Karpas-422 (cell line): Measurements from ENCODE around the gene XRCC5. TPM values are rescaled to one million over a fixed set of nuclear protein-coding genes. Genes with fewer than 3 reads are reported as not detected.
A peak's percentile ranks its signal among the peaks of the same experiment; 100 is the strongest.
"Not testable (repeated sequence)": the region's sequence is repeated elsewhere in the genome, so short reads cannot be mapped to it uniquely, and the experiment has no call there.

Experiments used
- DNase-seq: peaks from one replicate; pipeline ENCODE4 v3.0.0-alpha.2; 2015
- H2AFZ ChIP-seq: fragments of 200-600 bp; sonication (generic); 2 replicates; pipeline ENCODE4 v1.6.1; 2014; ENCODE audit warnings: antibody characterized with exemption, low read length, mixed read lengths
- H3K27ac ChIP-seq: fragments of 200-600 bp; sonication (generic); 2 replicates; pipeline ENCODE4 v1.5.1; 2014; ENCODE audit warnings: mild to moderate bottlenecking, low read length, moderate library complexity
- H3K27me3 ChIP-seq: fragments of 200-600 bp; sonication (generic); 2 replicates; pipeline ENCODE4 v1.6.1; 2014; ENCODE audit warnings: low read length, mixed read lengths
- H3K36me3 ChIP-seq: fragments of 200-600 bp; sonication (generic); 2 replicates; pipeline ENCODE4 v1.6.1; 2014; ENCODE audit warnings: low read length, mixed read lengths; ENCODE audit not compliant: insufficient read depth
- H3K4me1 ChIP-seq: fragments of 200-600 bp; sonication (generic); 2 replicates; pipeline ENCODE4 v1.6.1; 2014; ENCODE audit warnings: mild to moderate bottlenecking, low read length, mixed read lengths
- H3K4me2 ChIP-seq: fragments of 200-600 bp; sonication (generic); 2 replicates; pipeline ENCODE4 v1.6.1; 2014; ENCODE audit warnings: low read length, low read depth, mild to moderate bottlenecking; ENCODE audit not compliant: poor library complexity, severe bottlenecking
- H3K4me3 ChIP-seq: fragments of 200-600 bp; sonication (generic); 2 replicates; pipeline ENCODE4 v1.5.1; 2014; ENCODE audit warnings: mild to moderate bottlenecking, antibody characterized with exemption, low read length, mixed read lengths
- H3K79me2 ChIP-seq: fragments of 200-600 bp; sonication (generic); 2 replicates; pipeline ENCODE4 v1.6.1; 2014; ENCODE audit warnings: mild to moderate bottlenecking, low read length, mixed read lengths
- H3K9ac ChIP-seq: fragments of 200-600 bp; sonication (generic); 2 replicates; pipeline ENCODE4 v1.6.0; 2014; ENCODE audit warnings: low read length
- H3K9me2 ChIP-seq: fragments of 200-600 bp; sonication (generic), shearing (Covaris generic); replicated peaks from 2 replicates; pipeline ENCODE4 v1.6.0; 2014; ENCODE audit warnings: mild to moderate bottlenecking, low read length, moderate library complexity; ENCODE audit not compliant: insufficient read depth
- H3K9me3 ChIP-seq: fragments of 300-700, 200-600 bp; sonication (generic); 2 replicates; pipeline ENCODE4 v1.6.1; 2014; ENCODE audit warnings: low read length, mixed read lengths
- H4K20me1 ChIP-seq: fragments of 200-600 bp; sonication (generic); 2 replicates; pipeline ENCODE4 v1.6.1; 2014; ENCODE audit warnings: mild to moderate bottlenecking, antibody characterized with exemption, low read length, low read depth; ENCODE audit not compliant: insufficient read depth
- total RNA-seq: library from RNA; depleted of rRNA; stranded (reverse); fragments of >200 nt; shearing (Covaris generic); gene quantifications from 2 replicates; pipeline ENCODE4 v1.2.3, GENCODE V29; 2014; ENCODE audit warnings: low replicate concordance

XRCC5 gene
- total RNA-seq, 1 experiment from 2014 or later, result 107 TPM

- H3K27ac ChIP-seq, result no peak overlapping the region
- no peak for DNase-seq
- no peak overlapping the region for H3K4me2 ChIP-seq
These were observed 97.0 kb downstream of the XRCC5 start for GRCh38 chr2:216206041-216206703.

GRCh38 chr2:216206821-216207220 lies 97.7 kb downstream of the XRCC5 start:
- Histone ChIP-seq H3K4me1 (no peaks in the 10 kb centered on the region), H3K4me2 (no peak overlapping the region), H3K36me3 (peaks cover 53% of the 10 kb centered on the region), H3K4me3 (no peak overlapping the region), H3K9me2 (no peaks in the 10 kb centered on the region), H3K27me3 (no peaks in the 10 kb centered on the region), H3K9ac (no peak overlapping the region), H4K20me1 (no peaks in the 10 kb centered on the region), H2AFZ (no peak overlapping the region), H3K79me2 (peaks cover 4% of the 10 kb centered on the region; the same call in 1 of the 2 replicates), H3K9me3 (no peaks in the 10 kb centered on the region), H3K27ac (no peak overlapping the region)
- no peak for DNase-seq

More at GRCh38 chr2:216206041-216206703, 97.0 kb downstream of the XRCC5 start:
- no peaks in the 10 kb centered on the region for H3K4me1 ChIP-seq
- no peak overlapping the region for H3K4me3 ChIP-seq
- no peaks in the 10 kb centered on the region for H3K27me3 ChIP-seq
- H3K36me3 ChIP-seq, result peaks cover 59% of the 10 kb centered on the region
- H3K79me2 ChIP-seq, result peaks cover 11% of the 10 kb centered on the region; the same call in 1 of the 2 replicates
- H3K9me2 ChIP-seq, result no peaks in the 10 kb centered on the region
- no peak overlapping the region for H3K9ac ChIP-seq
- no peaks in the 10 kb centered on the region for H3K9me3 ChIP-seq
- H4K20me1 ChIP-seq, result no peaks in the 10 kb centered on the region
- H2AFZ ChIP-seq, result no peak overlapping the region

GRCh38 chr2:216208661-216209060 lies 99.5 kb downstream of the XRCC5 start:
- H3K4me2 ChIP-seq, H3K79me2 ChIP-seq, H3K4me3 ChIP-seq, H2AFZ ChIP-seq, H3K4me1 ChIP-seq, H3K9me2 ChIP-seq, DNase-seq, H3K9me3 ChIP-seq, H3K9ac ChIP-seq, H4K20me1 ChIP-seq, H3K27me3 ChIP-seq, H3K27ac ChIP-seq: not testable (repeated sequence)
- peaks cover 36% of the 10 kb centered on the region; the same call in 1 of the 2 replicates for H3K36me3 ChIP-seq

GRCh38 chr2:216210701-216211540 lies 101.8 kb downstream of the XRCC5 start:
- Histone ChIP-seq H3K36me3 (peaks cover 19% of the 10 kb centered on the region; the same call in 1 of the 2 replicates), H2AFZ (no peak overlapping the region), H3K79me2 (no peaks in the 10 kb centered on the region), H3K9me3 (no peaks in the 10 kb centered on the region), H3K4me3 (no peak overlapping the region), H3K4me2 (no peak overlapping the region), H3K27me3 (no peaks in the 10 kb centered on the region), H3K9ac (no peak overlapping the region), H3K27ac (no peak overlapping the region), H3K9me2 (no peaks in the 10 kb centered on the region), H4K20me1 (no peaks in the 10 kb centered on the region), H3K4me1 (no peaks in the 10 kb centered on the region)
- no peak for DNase-seq

- DNase-seq, result no peak
- Histone ChIP-seq H2AFZ (no peak overlapping the region), H3K4me1 (no peaks in the 10 kb centered on the region), H3K27me3 (no peaks in the 10 kb centered on the region), H3K9ac (no peak overlapping the region), H3K9me3 (no peaks in the 10 kb centered on the region), H3K79me2 (no peaks in the 10 kb centered on the region), H3K36me3 (peaks cover 12% of the 10 kb centered on the region; the same call in 1 of the 2 replicates), H3K9me2 (no peaks in the 10 kb centered on the region), H3K4me3 (no peak overlapping the region), H4K20me1 (no peaks in the 10 kb centered on the region), H3K27ac (no peak overlapping the region), H3K4me2 (no peak overlapping the region)
These were observed 102.5 kb downstream of the XRCC5 start for GRCh38 chr2:216211614-216212145.

GRCh38 chr2:216214768-216215167 lies 105.6 kb downstream of the XRCC5 start:
- H3K9me2 ChIP-seq, result no peaks in the 10 kb centered on the region
- no peak overlapping the region for H3K4me2 ChIP-seq
- H3K4me1 ChIP-seq, result no peaks in the 10 kb centered on the region

GRCh38 chr2:216215658-216216390 lies 106.7 kb downstream of the XRCC5 start:
- H3K79me2 ChIP-seq, result no peaks in the 10 kb centered on the region
- H3K36me3 ChIP-seq, result peaks cover 5% of the 10 kb centered on the region; the same call in 1 of the 2 replicates
- H4K20me1 ChIP-seq, result no peaks in the 10 kb centered on the region
- peak; percentile 62 for DNase-seq
- no peaks in the 10 kb centered on the region for H3K9me3 ChIP-seq
- H3K4me3 ChIP-seq, result no peak overlapping the region
- no peak overlapping the region for H2AFZ ChIP-seq
- no peak overlapping the region for H3K9ac ChIP-seq
- no peaks in the 10 kb centered on the region for H3K4me1 ChIP-seq
- H3K4me2 ChIP-seq, result no peak overlapping the region
- H3K9me2 ChIP-seq, result no peaks in the 10 kb centered on the region
- H3K27me3 ChIP-seq, result no peaks in the 10 kb centered on the region
- H3K27ac ChIP-seq, result no peak overlapping the region

More at GRCh38 chr2:216214768-216215167, 105.6 kb downstream of the XRCC5 start:
- Histone ChIP-seq H3K27ac (no peak overlapping the region), H3K36me3 (peaks cover 5% of the 10 kb centered on the region; the same call in 1 of the 2 replicates), H3K27me3 (no peaks in the 10 kb centered on the region), H3K9ac (no peak overlapping the region), H3K9me3 (no peaks in the 10 kb centered on the region), H2AFZ (no peak overlapping the region), H3K4me3 (no peak overlapping the region), H4K20me1 (no peaks in the 10 kb centered on the region), H3K79me2 (no peaks in the 10 kb centered on the region)
- no peak for DNase-seq
